ENCODE results near the gene CYB561D2.

DNA sequence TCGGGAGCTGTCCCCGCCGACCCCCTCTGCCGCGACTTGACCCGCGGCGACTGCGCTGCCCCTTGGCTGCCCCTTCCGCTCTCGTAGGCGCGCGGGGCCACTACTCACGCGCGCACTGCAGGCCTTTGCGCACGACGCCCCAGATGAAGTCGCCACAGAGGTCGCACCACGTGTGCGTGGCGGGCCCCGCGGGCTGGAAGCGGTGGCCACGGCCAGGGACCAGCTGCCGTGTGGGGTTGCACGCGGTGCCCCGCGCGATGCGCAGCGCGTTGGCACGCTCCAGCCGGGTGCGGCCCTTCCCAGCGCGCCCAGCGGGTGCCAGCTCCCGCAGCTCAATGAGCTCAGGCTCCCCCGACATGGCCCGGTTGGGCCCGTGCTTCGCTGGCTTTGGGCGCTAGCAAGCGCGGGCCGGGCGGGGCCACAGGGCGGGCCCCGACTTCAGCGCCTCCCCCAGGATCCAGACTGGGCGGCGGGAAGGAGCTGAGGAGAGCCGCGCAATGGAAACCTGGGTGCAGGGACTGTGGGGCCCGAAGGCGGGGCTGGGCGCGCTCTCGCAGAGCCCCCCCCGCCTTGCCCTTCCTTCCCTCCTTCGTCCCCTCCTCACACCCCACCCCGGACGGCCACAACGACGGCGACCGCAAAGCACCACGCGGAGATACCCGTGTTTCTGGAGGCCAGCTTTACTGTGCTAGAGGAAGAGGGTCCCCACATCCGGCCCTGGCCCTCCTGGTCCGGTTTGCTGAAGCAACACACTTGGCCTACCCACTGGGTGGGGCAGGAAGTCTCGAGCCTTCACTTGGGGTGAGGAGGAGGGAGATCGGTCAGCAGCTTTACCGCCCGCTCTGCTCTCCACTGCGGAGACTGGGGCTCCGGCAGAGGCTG lies 10.0 kb upstream of the CYB561D2 start, which contains the start of gene RASSF1:
- TF ChIP-seq, protein P1, sequence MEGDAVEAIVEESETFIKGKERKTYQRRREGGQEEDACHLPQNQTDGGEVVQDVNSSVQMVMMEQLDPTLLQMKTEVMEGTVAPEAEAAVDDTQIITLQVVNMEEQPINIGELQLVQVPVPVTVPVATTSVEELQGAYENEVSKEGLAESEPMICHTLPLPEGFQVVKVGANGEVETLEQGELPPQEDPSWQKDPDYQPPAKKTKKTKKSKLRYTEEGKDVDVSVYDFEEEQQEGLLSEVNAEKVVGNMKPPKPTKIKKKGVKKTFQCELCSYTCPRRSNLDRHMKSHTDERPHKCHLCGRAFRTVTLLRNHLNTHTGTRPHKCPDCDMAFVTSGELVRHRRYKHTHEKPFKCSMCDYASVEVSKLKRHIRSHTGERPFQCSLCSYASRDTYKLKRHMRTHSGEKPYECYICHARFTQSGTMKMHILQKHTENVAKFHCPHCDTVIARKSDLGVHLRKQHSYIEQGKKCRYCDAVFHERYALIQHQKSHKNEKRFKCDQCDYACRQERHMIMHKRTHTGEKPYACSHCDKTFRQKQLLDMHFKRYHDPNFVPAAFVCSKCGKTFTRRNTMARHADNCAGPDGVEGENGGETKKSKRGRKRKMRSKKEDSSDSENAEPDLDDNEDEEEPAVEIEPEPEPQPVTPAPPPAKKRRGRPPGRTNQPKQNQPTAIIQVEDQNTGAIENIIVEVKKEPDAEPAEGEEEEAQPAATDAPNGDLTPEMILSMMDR (IDR thresholded peaks at IDR 0.05) = peak in 2 of 6 experiments; percentile 8 to 19
- TF ChIP-seq EP300 (IDR thresholded peaks at IDR 0.05) (no peak), POLR2AphosphoS5 (IDR thresholded peaks at IDR 0.05) (peak; percentile 49 to 52)

Data from upper lobe of left lung (tissue), 4 donors.